ENCODE measurements around the gene C16orf95. TPM values are rescaled to one million over a fixed set of nuclear protein-coding genes. Genes with fewer than 3 reads are reported as not detected.
A peak's percentile ranks its signal among the peaks of the same experiment; 100 is the strongest.

C16orf95 gene
- total and polyA plus RNA-seq, 9 donors: 2.1 to 3.4 (median 2.8) TPM

DNA sequence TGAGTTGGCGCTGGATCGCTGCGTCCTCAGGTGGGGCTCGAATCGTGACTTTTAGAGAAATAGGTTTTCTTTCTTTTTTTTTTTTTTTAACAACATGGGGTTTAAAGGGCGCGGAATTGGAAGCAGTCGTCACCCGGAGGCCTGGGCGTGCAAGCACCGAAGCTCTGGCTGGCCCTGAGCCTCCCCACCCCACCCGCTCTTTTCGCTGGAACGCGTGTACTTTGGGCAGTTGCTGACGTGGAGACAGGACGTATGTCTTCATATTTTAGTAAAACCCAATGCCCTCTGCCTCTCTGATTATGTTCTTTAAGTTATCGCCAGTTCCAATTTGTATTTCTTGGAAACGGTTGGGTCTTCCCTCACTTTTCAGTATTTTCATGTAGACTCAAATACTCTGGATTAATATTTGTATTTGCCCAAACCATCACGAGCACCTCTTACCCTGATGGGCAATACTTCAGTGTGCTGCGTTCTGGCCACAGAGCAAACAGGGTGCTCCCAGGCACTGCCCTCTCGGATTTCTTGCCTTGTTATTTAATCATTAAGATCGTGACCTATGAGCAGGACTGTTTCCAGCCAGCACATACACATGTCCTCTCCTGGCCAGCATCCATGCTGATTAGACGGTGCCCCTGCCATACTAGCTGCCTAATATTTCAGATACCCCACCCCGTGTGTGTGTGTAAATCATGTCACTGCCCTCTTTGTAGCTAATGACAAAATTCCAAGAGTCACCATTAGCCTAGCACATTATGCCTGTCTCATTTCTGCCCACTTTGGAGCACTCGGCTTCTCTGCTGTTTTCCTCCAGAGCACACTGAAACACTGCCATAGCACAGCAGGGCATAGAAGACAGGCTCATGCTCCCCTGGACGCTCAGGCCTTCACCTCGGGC is 805 bp upstream of the C16orf95 start:
- Histone ChIP-seq H3K27ac (ENCODE audit: low read length) (peak overlapping the region; percentile 94), H3K36me3 (ENCODE audit: control insufficient read depth, insufficient read depth, low read length) (no peaks in the 10 kb centered on the region), H3K4me3 (ENCODE audit: low read length) (peak overlapping the region; percentile 94), H3K4me1 (ENCODE audit: control insufficient read depth, insufficient read depth, low read length) (peaks cover 13% of the 10 kb centered on the region), H3K27me3 (ENCODE audit: control insufficient read depth, insufficient read depth, low read length) (no peaks in the 10 kb centered on the region), H3K9me3 (replicated peaks; ENCODE audit: control insufficient read depth, low read depth, low read length) (no peaks in the 10 kb centered on the region)
- peak; percentile 77 for DNase-seq
- 17% methylated on average over 8 of the region's 28 CpGs for WGBS (ENCODE audit: insufficient coverage)

DNA sequence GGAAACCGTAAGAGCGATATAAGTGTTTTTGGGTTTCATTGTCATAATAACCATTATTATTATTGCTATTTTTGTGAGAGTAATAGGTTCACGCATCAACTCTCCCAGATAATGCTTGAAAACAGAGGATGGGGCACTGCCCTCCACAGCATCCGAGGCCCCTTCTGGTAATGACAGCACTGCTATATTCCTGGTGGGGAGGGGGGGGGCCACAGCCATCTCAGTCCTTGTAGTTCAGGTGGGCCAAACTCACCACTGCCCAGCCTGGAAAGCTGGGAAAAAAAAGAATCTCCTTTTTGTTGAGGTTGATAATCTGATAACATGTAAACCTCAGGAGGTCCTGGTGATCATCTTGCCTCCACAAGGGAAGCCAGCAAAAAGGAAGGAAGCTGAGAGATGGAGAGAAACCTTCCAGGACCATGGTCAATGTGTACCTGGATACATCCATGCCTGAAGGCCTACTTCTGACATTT is 706 bp downstream of the C16orf95 start:
- Histone ChIP-seq H3K36me3 (ENCODE audit: control insufficient read depth, insufficient read depth, low read length) (no peaks in the 10 kb centered on the region), H3K27me3 (ENCODE audit: control insufficient read depth, insufficient read depth, low read length) (no peaks in the 10 kb centered on the region), H3K27ac (ENCODE audit: low read length) (peak overlapping the region; percentile 94), H3K9me3 (replicated peaks; ENCODE audit: control insufficient read depth, low read depth, low read length) (no peaks in the 10 kb centered on the region), H3K4me1 (ENCODE audit: control insufficient read depth, insufficient read depth, low read length) (peaks cover 13% of the 10 kb centered on the region), H3K4me3 (ENCODE audit: low read length) (peak overlapping the region; percentile 94)
- 100% methylated on average over 1 of the region's 4 CpGs for WGBS (ENCODE audit: insufficient coverage)
- DNase-seq: no peak

- Histone ChIP-seq H3K36me3 (ENCODE audit: control insufficient read depth, insufficient read depth, low read length) (no peaks in the 10 kb centered on the region), H3K4me1 (ENCODE audit: control insufficient read depth, insufficient read depth, low read length) (peaks cover 13% of the 10 kb centered on the region), H3K27ac (ENCODE audit: low read length) (no peak overlapping the region), H3K9me3 (replicated peaks; ENCODE audit: control insufficient read depth, low read depth, low read length) (no peaks in the 10 kb centered on the region), H3K27me3 (ENCODE audit: control insufficient read depth, insufficient read depth, low read length) (no peaks in the 10 kb centered on the region), H3K4me3 (ENCODE audit: low read length) (no peak overlapping the region)
- DNase-seq: no peak
- WGBS (ENCODE audit: insufficient coverage): 86% methylated on average over 10 of the region's 10 CpGs
Observed at GRCh38 chr16:87314990-87315420, 2.2 kb downstream of the C16orf95 start.

DNA sequence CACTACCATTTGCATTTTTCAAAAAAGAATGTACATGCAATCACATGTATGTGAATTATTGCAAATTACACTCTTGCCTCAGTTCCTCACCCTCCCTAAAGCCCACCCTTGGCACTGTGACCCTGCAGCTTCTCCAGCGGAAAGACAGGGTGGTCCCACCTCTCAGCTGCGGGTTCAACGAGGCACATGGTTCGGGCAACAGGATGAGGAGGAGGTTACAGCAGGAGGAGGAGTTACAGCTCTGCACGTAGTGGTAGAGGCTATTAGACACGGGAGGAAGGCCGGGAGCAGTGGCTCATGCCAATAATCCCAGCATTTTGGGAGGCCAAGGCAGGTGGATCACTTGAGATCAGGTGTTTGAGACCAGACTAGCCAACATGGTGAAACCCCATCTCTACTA is 5.2 kb downstream of the C16orf95 start:
- Histone ChIP-seq H3K27me3 (ENCODE audit: control insufficient read depth, insufficient read depth, low read length) (no peaks in the 10 kb centered on the region), H3K4me3 (ENCODE audit: low read length) (no peak overlapping the region), H3K36me3 (ENCODE audit: control insufficient read depth, insufficient read depth, low read length) (no peaks in the 10 kb centered on the region), H3K27ac (ENCODE audit: low read length) (no peak overlapping the region), H3K4me1 (ENCODE audit: control insufficient read depth, insufficient read depth, low read length) (peaks cover 5% of the 10 kb centered on the region), H3K9me3 (replicated peaks; ENCODE audit: control insufficient read depth, low read depth, low read length) (peaks cover 4% of the 10 kb centered on the region)
- no peak for DNase-seq
- WGBS (ENCODE audit: insufficient coverage): 70% methylated on average over 4 of the region's 7 CpGs

DNA sequence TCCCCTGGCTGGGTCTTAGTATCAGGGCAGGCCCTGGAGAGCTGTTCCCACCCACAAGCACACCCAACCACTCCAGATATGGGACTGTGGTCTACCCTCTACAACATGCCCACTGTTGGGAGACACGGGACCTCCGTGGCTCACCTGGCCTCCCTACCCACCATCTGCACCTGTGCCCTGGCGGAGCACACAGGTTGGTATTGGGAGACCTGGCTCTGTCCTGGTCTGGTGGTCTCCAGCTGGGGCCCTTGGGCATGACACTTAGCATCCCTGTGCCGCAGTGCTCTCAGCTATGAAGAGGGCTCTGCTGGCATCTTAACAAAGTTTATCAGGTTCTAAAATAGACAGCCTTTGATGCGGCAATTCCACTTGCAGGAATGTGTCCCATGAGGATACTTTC is 5.8 kb downstream of the C16orf95 start:
- Histone ChIP-seq H3K4me3 (ENCODE audit: low read length) (no peak overlapping the region), H3K9me3 (replicated peaks; ENCODE audit: control insufficient read depth, low read depth, low read length) (peaks cover 4% of the 10 kb centered on the region), H3K36me3 (ENCODE audit: control insufficient read depth, insufficient read depth, low read length) (no peaks in the 10 kb centered on the region), H3K27ac (ENCODE audit: low read length) (no peak overlapping the region), H3K4me1 (ENCODE audit: control insufficient read depth, insufficient read depth, low read length) (no peaks in the 10 kb centered on the region), H3K27me3 (ENCODE audit: control insufficient read depth, insufficient read depth, low read length) (no peaks in the 10 kb centered on the region)
- WGBS (ENCODE audit: insufficient coverage): 63% methylated on average over 3 of the region's 5 CpGs
- DNase-seq: no peak

- no peaks in the 10 kb centered on the region for H3K27me3 ChIP-seq (ENCODE audit: control insufficient read depth, insufficient read depth, low read length)
- H3K4me3 ChIP-seq (ENCODE audit: low read length): no peak overlapping the region
- peaks cover 4% of the 10 kb centered on the region for H3K9me3 ChIP-seq (replicated peaks; ENCODE audit: control insufficient read depth, low read depth, low read length)
- H3K4me1 ChIP-seq (ENCODE audit: control insufficient read depth, insufficient read depth, low read length): no peaks in the 10 kb centered on the region
- DNase-seq: no peak
- no peak overlapping the region for H3K27ac ChIP-seq (ENCODE audit: low read length)
- WGBS (ENCODE audit: insufficient coverage): 71% methylated on average over 4 of the region's 7 CpGs
- H3K36me3 ChIP-seq (ENCODE audit: control insufficient read depth, insufficient read depth, low read length): no peaks in the 10 kb centered on the region
Observed at GRCh38 chr16:87310610-87311009, 6.6 kb downstream of the C16orf95 start.

DNA sequence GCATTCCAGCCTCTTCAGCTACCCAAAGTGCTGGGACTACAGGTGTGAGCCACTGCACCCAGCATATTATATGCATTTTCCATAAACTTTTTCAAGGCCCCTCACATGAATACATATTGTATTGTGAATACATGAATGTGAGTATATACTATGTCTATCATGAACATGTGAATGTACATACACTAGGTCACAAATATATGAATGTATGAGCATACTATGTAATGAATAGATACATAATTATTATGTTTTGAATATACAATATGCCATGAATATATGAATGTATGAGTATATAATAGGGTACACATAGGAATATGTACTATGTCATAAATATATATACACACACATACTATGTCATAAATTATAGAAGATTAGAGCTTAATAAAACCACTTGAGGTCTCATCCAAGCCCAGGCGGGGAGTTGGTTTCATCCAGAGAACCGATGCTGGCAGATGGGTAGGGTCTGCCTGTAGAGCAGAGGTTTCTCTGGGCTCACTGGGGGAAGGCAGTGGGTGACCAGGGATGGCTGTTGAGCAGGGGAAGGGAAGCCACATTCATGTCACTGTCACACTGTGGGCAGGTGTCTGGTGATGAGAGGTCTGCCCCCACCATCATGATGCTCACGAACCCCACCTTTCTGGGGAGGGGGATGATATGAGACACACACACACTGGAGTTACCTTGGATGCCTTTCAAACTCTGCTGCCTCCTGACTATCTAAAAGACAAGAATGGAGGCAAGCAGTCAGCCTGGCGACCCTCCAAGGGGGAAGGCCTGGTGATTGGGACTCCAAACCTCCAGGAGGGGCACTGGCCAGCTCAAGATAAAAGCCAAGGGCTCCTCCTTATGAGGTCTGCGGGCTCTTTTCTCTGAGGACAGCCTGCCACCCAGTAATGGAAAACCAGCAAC is 7.3 kb downstream of the C16orf95 start:
- no peak overlapping the region for H3K4me3 ChIP-seq (ENCODE audit: low read length)
- H3K9me3 ChIP-seq (replicated peaks; ENCODE audit: control insufficient read depth, low read depth, low read length): peaks cover 4% of the 10 kb centered on the region
- WGBS (ENCODE audit: insufficient coverage): 79% methylated on average over 3 of the region's 5 CpGs
- no peaks in the 10 kb centered on the region for H3K4me1 ChIP-seq (ENCODE audit: control insufficient read depth, insufficient read depth, low read length)
- no peaks in the 10 kb centered on the region for H3K36me3 ChIP-seq (ENCODE audit: control insufficient read depth, insufficient read depth, low read length)
- no peak overlapping the region for H3K27ac ChIP-seq (ENCODE audit: low read length)
- no peak for DNase-seq
- H3K27me3 ChIP-seq (ENCODE audit: control insufficient read depth, insufficient read depth, low read length): no peaks in the 10 kb centered on the region

DNA sequence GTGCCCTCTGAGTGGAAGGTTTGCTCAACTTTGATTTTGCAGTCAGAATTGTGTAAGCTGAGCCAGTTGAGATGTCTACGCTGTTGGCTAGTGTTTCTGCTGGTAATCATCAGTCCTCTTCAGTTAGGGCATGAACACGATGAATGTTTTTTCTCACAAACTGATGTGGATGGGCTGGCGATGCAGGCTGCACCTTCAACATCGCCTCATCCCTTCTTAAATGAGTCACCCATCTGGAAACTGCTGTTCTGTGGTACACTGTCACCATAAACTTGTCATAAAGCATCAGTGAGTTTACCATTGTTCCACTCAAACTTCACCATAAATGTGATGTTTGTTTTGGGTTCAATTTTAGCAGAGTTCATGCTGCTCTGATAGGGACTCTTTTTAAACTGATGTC is 8.4 kb downstream of the C16orf95 start:
- Histone ChIP-seq H3K4me3 (ENCODE audit: low read length) (no peak overlapping the region), H3K36me3 (ENCODE audit: control insufficient read depth, insufficient read depth, low read length) (no peaks in the 10 kb centered on the region), H3K4me1 (ENCODE audit: control insufficient read depth, insufficient read depth, low read length) (no peaks in the 10 kb centered on the region), H3K27ac (ENCODE audit: low read length) (no peak overlapping the region), H3K9me3 (replicated peaks; ENCODE audit: control insufficient read depth, low read depth, low read length) (peaks cover 4% of the 10 kb centered on the region), H3K27me3 (ENCODE audit: control insufficient read depth, insufficient read depth, low read length) (no peaks in the 10 kb centered on the region)
- whole genome bisulfite sequencing (ENCODE audit: insufficient coverage): 83% methylated on average over 2 of the region's 4 CpGs
- no peak for DNase-seq

GRCh38 chr16:87306516-87306915 is 10.7 kb downstream of the C16orf95 start:
- Histone ChIP-seq H3K27ac (ENCODE audit: low read length) (no peak overlapping the region), H3K4me1 (ENCODE audit: control insufficient read depth, insufficient read depth, low read length) (no peaks in the 10 kb centered on the region)
- no CpG with 5 or more reads among the region's 3 CpGs for WGBS (ENCODE audit: insufficient coverage)

More at GRCh38 chr16:87306516-87306915, 10.7 kb downstream of the C16orf95 start:
- H3K27me3 ChIP-seq (ENCODE audit: control insufficient read depth, insufficient read depth, low read length): no peaks in the 10 kb centered on the region
- H3K4me3 ChIP-seq (ENCODE audit: low read length): no peak overlapping the region
- H3K36me3 ChIP-seq (ENCODE audit: control insufficient read depth, insufficient read depth, low read length): no peaks in the 10 kb centered on the region
- H3K9me3 ChIP-seq (replicated peaks; ENCODE audit: control insufficient read depth, low read depth, low read length): peaks cover 4% of the 10 kb centered on the region
- no peak for DNase-seq
